22Rv1 (cell line): Measurements from ENCODE around the gene LHPP.

Experiments
- ZFX ChIP-seq: fragments of 450-650 bp; IDR thresholded peaks from 2 replicates; pipeline ENCODE4 v1.6.1; 2017; ENCODE audit warnings: antibody characterized with exemption, borderline replicate concordance
- TF ChIP-seq, protein P1 (sequence below): fragments of 450-650 bp; IDR thresholded peaks from 2 replicates; pipeline ENCODE4 v1.5.1; 2017; ENCODE audit warnings: mild to moderate bottlenecking

DNA sequence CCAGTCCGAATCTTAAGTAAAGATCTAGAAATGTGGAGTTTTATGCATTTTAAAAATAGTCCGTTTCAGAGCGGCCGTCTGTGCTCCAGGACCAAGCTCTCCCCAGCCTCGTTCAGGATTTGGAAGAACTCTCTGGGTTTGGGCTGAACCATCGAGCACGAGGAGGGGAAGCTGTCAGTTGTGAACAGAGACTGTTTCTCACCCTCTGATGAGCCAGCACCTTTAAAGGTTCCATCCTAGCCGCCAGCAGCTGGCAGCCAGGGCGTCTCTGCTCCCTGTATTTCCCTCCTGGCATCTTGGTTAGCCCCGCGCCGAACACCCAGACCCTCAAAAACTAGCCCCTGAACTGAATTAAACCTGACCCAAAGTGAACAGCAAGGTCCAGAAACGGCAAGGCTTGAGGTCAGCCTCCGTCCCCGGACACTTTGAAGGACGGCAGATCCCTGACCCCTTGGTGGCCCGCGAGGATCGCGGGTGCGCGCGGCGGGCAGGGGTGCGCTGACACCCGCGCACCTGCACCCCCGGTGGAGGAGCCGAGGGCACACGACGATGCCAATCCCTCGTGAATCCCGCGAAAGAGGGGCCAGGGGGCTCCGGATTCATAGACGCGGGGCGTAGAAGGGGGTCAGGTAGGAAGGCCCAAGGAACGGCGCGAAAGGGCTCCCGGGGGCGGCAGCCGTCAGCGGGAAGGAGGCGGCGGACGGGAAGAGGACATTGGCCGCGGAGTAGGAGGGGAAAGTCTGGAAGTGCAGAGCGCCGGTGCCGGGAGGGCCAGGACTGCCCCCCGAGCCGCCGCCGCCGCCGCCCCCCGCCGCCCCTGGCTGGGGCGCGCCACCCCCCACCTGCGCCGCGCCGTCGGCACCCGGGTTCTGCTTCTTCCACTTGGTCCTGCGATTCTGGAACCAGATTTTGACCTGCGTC lies 14.5 kb upstream of the LHPP start:
- TF ChIP-seq, protein P1, sequence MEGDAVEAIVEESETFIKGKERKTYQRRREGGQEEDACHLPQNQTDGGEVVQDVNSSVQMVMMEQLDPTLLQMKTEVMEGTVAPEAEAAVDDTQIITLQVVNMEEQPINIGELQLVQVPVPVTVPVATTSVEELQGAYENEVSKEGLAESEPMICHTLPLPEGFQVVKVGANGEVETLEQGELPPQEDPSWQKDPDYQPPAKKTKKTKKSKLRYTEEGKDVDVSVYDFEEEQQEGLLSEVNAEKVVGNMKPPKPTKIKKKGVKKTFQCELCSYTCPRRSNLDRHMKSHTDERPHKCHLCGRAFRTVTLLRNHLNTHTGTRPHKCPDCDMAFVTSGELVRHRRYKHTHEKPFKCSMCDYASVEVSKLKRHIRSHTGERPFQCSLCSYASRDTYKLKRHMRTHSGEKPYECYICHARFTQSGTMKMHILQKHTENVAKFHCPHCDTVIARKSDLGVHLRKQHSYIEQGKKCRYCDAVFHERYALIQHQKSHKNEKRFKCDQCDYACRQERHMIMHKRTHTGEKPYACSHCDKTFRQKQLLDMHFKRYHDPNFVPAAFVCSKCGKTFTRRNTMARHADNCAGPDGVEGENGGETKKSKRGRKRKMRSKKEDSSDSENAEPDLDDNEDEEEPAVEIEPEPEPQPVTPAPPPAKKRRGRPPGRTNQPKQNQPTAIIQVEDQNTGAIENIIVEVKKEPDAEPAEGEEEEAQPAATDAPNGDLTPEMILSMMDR = no peak
- TF ChIP-seq ZFX = no peak
